OCI-LY1 (cell line): ENCODE measurements around the gene YIPF7.

Experiments used
- H2AFZ ChIP-seq: fragments of 200-600 bp; sonication (generic), shearing (Covaris generic); 2 replicates; pipeline ENCODE4 v1.6.0; 2014; ENCODE audit warnings: antibody characterized with exemption, mild to moderate bottlenecking, low read length
- H3F3A ChIP-seq: fragments of 200-600 bp; sonication (generic), shearing (Covaris generic); 2 replicates; pipeline ENCODE4 v1.6.0; 2014; ENCODE audit warnings: mild to moderate bottlenecking, antibody characterized with exemption, low read length, moderate library complexity; ENCODE audit not compliant: insufficient read depth
- H3K27ac ChIP-seq: fragments of 200-600 bp; sonication (generic); 2 replicates; pipeline ENCODE4 v1.5.1; 2014; ENCODE audit warnings: low read length, mixed run types, mild to moderate bottlenecking, low read depth; ENCODE audit not compliant: poor library complexity, severe bottlenecking
- H3K27me3 ChIP-seq: fragments of 200-600 bp; sonication (generic); 2 replicates; pipeline ENCODE4 v1.6.0; 2014; ENCODE audit warnings: antibody characterized with exemption, mild to moderate bottlenecking, low read length, moderate library complexity; ENCODE audit not compliant: insufficient read depth
- H3K36me3 ChIP-seq: fragments of 200-600 bp; sonication (generic); 2 replicates; pipeline ENCODE4 v1.6.1; 2014; ENCODE audit warnings: mild to moderate bottlenecking, antibody characterized with exemption, low read length, moderate library complexity, mixed read lengths; ENCODE audit not compliant: insufficient read depth
- H3K4me1 ChIP-seq: fragments of 200-600 bp; sonication (generic); 2 replicates; pipeline ENCODE4 v1.5.1; 2014; ENCODE audit warnings: mild to moderate bottlenecking, low read length, moderate library complexity; ENCODE audit not compliant: insufficient read depth, severe bottlenecking
- H3K4me2 ChIP-seq: fragments of 200-600 bp; sonication (generic), shearing (Covaris generic); 2 replicates; pipeline ENCODE4 v1.6.1; 2014; ENCODE audit warnings: low read length
- H3K4me3 ChIP-seq: fragments of 200-600 bp; sonication (generic); 2 replicates; pipeline ENCODE4 v1.5.1; 2014; ENCODE audit warnings: low read length, low read depth, mild to moderate bottlenecking, mixed read lengths; ENCODE audit not compliant: poor library complexity, severe bottlenecking
- H3K79me2 ChIP-seq: fragments of 200-600 bp; shearing (Covaris generic); 2 replicates; pipeline ENCODE4 v1.6.1; 2016; ENCODE audit warnings: mixed run types, low read length, mixed read lengths; ENCODE audit not compliant: insufficient read depth
- H3K9ac ChIP-seq: fragments of 200-600 bp; sonication (generic), shearing (Covaris generic); 2 replicates; pipeline ENCODE4 v1.6.1; 2014; ENCODE audit warnings: mild to moderate bottlenecking, low read length, mixed read lengths
- H3K9me2 ChIP-seq: fragments of 200-600 bp; sonication (generic), shearing (Covaris generic); 2 replicates; pipeline ENCODE4 v1.6.1; 2014; ENCODE audit warnings: low read depth, mild to moderate bottlenecking, low read length, mixed read lengths
- H3K9me3 ChIP-seq: fragments of 200-600 bp; shearing (Covaris generic); 2 replicates; pipeline ENCODE4 v1.6.1; 2014; ENCODE audit warnings: low read length, mixed read lengths
- H4K20me1 ChIP-seq: fragments of 200-600 bp; sonication (generic), shearing (Covaris generic); 2 replicates; pipeline ENCODE4 v1.6.0; 2016; ENCODE audit warnings: mild to moderate bottlenecking, low read length; ENCODE audit not compliant: insufficient read depth
- CTCF ChIP-seq: fragments of 200-600 bp; sonication (generic), shearing (Covaris generic); IDR thresholded peaks from 2 replicates; pipeline ENCODE4 v1.5.1; 2017; ENCODE audit warnings: mild to moderate bottlenecking, antibody characterized with exemption, low read length, moderate library complexity, mixed read lengths
- EZH2 ChIP-seq: fragments of 200-600 bp; sonication (generic), shearing (Covaris generic); IDR thresholded peaks from 2 replicates; pipeline ENCODE4 v1.8.0; 2017; ENCODE audit warnings: borderline replicate concordance, mixed run types, mild to moderate bottlenecking, antibody characterized with exemption, low read length, moderate library complexity, mixed read lengths

YIPF7 gene

GRCh38 chr4:44623676-44624075 lies 27.7 kb downstream of the YIPF7 start:
- H3F3A ChIP-seq, result no peaks in the 10 kb centered on the region
- H3K27me3 ChIP-seq, result no peaks in the 10 kb centered on the region
- no peak overlapping the region for H3K4me2 ChIP-seq
- H3K9ac ChIP-seq, result no peak overlapping the region
- no peak overlapping the region for H3K4me3 ChIP-seq
- TF ChIP-seq EZH2 (no peak), CTCF (no peak)
- no peak overlapping the region for H2AFZ ChIP-seq
- no peaks in the 10 kb centered on the region for H3K36me3 ChIP-seq
- H3K79me2 ChIP-seq, result no peaks in the 10 kb centered on the region
- no peaks in the 10 kb centered on the region for H3K9me3 ChIP-seq
- H3K9me2 ChIP-seq, result no peaks in the 10 kb centered on the region
- no peaks in the 10 kb centered on the region for H3K4me1 ChIP-seq
- H3K27ac ChIP-seq, result no peak overlapping the region
- no peaks in the 10 kb centered on the region for H4K20me1 ChIP-seq

DNA sequence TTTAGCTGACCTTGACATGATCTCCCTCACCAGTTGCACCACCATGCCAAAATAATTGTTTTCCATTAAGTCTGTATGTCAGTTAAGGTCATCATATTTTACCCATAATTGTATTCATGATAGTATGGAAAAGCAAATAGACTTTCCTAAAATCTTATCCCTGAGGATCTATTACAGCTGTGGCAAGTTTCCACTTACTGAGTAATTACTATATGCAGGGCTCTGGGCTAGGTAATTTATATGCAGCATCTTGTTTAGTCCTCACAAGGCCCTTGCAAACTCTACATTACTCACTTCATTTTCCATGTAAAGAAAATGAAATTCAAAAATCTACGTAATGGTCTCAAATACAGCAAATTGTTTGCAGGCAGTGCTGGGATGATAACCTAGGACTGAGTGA lies 34.8 kb downstream of the YIPF7 start:
- Histone ChIP-seq H3K4me1 (no peaks in the 10 kb centered on the region), H3K79me2 (no peaks in the 10 kb centered on the region), H3K9me3 (no peaks in the 10 kb centered on the region), H3K9me2 (no peaks in the 10 kb centered on the region), H2AFZ (no peak overlapping the region), H4K20me1 (no peaks in the 10 kb centered on the region), H3K27ac (no peak overlapping the region), H3K36me3 (no peaks in the 10 kb centered on the region), H3K27me3 (no peaks in the 10 kb centered on the region), H3K4me2 (no peak overlapping the region), H3K9ac (no peak overlapping the region), H3F3A (no peaks in the 10 kb centered on the region), H3K4me3 (no peak overlapping the region)
- no peak for TF ChIP-seq EZH2
- no peak for TF ChIP-seq CTCF

- Histone ChIP-seq H3K4me1 (no peaks in the 10 kb centered on the region), H3K27ac (no peak overlapping the region), H3K36me3 (no peaks in the 10 kb centered on the region), H3K27me3 (no peaks in the 10 kb centered on the region), H3K9ac (no peak overlapping the region), H3F3A (no peaks in the 10 kb centered on the region), H3K79me2 (no peaks in the 10 kb centered on the region), H3K4me2 (no peak overlapping the region), H4K20me1 (no peaks in the 10 kb centered on the region), H3K9me3 (no peaks in the 10 kb centered on the region), H3K9me2 (no peaks in the 10 kb centered on the region), H3K4me3 (no peak overlapping the region), H2AFZ (no peak overlapping the region)
- TF ChIP-seq CTCF (peak; percentile 41), EZH2 (no peak)
Observed at GRCh38 chr4:44583393-44583792, 68.0 kb downstream of the YIPF7 start.
